K562 (cell line): ENCODE measurements around the gene WDR76. TPM values are rescaled to one million over a fixed set of nuclear protein-coding genes. Genes with fewer than 3 reads are reported as not detected.

Source experiments
- ARID1B ChIP-seq: fragments of 450-650 bp; IDR thresholded peaks from 2 replicates; pipeline ENCODE4 v1.6.1; 2016; ENCODE audit warnings: antibody characterized with exemption, mild to moderate bottlenecking, inconsistent platforms
- E2F8 ChIP-seq: fragments of 450-650 bp; IDR thresholded peaks from 2 replicates; pipeline ENCODE4 v1.7.1; 2018; ENCODE audit warnings: mild to moderate bottlenecking, low read depth; ENCODE audit not compliant: partially characterized antibody
- ELF1 ChIP-seq: fragments of 200-800 bp; sonication (Bioruptor generic); IDR thresholded peaks from 2 replicates; pipeline ENCODE4 v1.6.1; 2016; ENCODE audit warnings: missing genetic modification characterization, missing compliant biosample characterization
- FOXK2 ChIP-seq, 2 experiments: fragments of 450-650 bp; IDR thresholded peaks in 1 of 2; conservative IDR thresholded peaks in 1 of 2; 2 replicates each; pipeline ENCODE4 v1.6.1; 2016; ENCODE audit warnings: low read depth in 2 of 2, mild to moderate bottlenecking in 1 of 2
- HMG20A ChIP-seq: fragments of 450-650 bp; formaldehyde crosslinking; conservative IDR thresholded peaks from 2 replicates; pipeline ENCODE4 v1.4.0; 2020; ENCODE audit warnings: mild to moderate bottlenecking, mixed read lengths
- MAFF ChIP-seq: IDR thresholded peaks from 2 replicates; pipeline ENCODE4 v1.6.1; 2012; ENCODE audit warnings: low read length, improper control_type of control experiment
- MAFG ChIP-seq: fragments of 450-650 bp; conservative IDR thresholded peaks from 2 replicates; pipeline ENCODE4 v1.6.1; 2016; ENCODE audit warnings: missing genetic modification characterization, missing compliant biosample characterization
- MEF2D ChIP-seq: conservative IDR thresholded peaks from 2 replicates; pipeline ENCODE4 v1.6.1; 2016; ENCODE audit warnings: low read depth, missing genetic modification characterization, missing compliant biosample characterization
- NBN ChIP-seq: fragments of 450-650 bp; IDR thresholded peaks from 2 replicates; pipeline ENCODE4 v1.6.1; 2016; ENCODE audit warnings: low read depth, mild to moderate bottlenecking
- NFE2 ChIP-seq: IDR thresholded peaks from 2 replicates; pipeline ENCODE4 v1.6.1; 2014; ENCODE audit warnings: antibody characterized with exemption, low read depth
- NFE2L1 ChIP-seq: fragments of 450-650 bp; IDR thresholded peaks from 2 replicates; pipeline ENCODE4 v1.6.1; 2016; ENCODE audit warnings: missing genetic modification characterization, low read depth, mild to moderate bottlenecking, missing compliant biosample characterization, moderate library complexity, borderline replicate concordance
- PHB2 ChIP-seq: fragments of 450-650 bp; IDR thresholded peaks from 2 replicates; pipeline ENCODE4 v1.6.1; 2017; ENCODE audit warnings: low read depth
- YY1 ChIP-seq, 3 experiments: IDR thresholded peaks; 2 replicates each; pipeline ENCODE4 v1.6.1; 2011; ENCODE audit warnings: low read length in 2 of 3, mild to moderate bottlenecking in 2 of 3, moderate library complexity in 2 of 3, borderline replicate concordance in 1 of 3, control low read depth in 1 of 3, low read depth in 1 of 3; ENCODE audit not compliant: insufficient read depth in 3 of 3, insufficient replicate concordance in 2 of 3, control insufficient read depth in 1 of 3, insufficient read length in 1 of 3; ENCODE audit errors: extremely low read depth in 1 of 3
- ZNF592 ChIP-seq: fragments of 450-650 bp; IDR thresholded peaks from 2 replicates; pipeline ENCODE4 v1.6.1; 2017; ENCODE audit warnings: antibody characterized with exemption, mild to moderate bottlenecking
- polyA plus RNA-seq, 8 experiments: library from polyadenylated mRNA; depleted of rRNA in 4 of 8; stranded (reverse) in 5 of 8; unstranded in 3 of 8; fragments of >200 nt; fragmentation: Nextera tagmentation in 2 of 8; fragmentation: Illumina TruSeq in 1 of 8; extraction: Ambion mirVana in 2 of 8; extraction: Trizol in 1 of 8; gene quantifications; 2 replicates each; pipeline versions ENCODE4 v1.2.1 to v1.2.3, GENCODE V29; 2011 to 2014; ENCODE audit warnings: inconsistent platforms in 1 of 8, missing spikeins in 1 of 8
- total RNA-seq, 7 experiments: library from RNA; depleted of rRNA in 6 of 7; stranded (reverse); fragments of >200 nt in 6 of 7; fragmentation: Illumina TruSeq in 2 of 7; extraction: Trizol in 2 of 7; gene quantifications; 2 replicates each; pipeline versions ENCODE4 v1.2.1 to v1.2.3, GENCODE V29; 2011 to 2021; ENCODE audit warnings: low replicate concordance in 1 of 7
- TF ChIP-seq, protein P1 (sequence below): fragments of 450-650 bp; IDR thresholded peaks from 2 replicates; pipeline ENCODE4 v1.6.1; 2018; ENCODE audit warnings: mild to moderate bottlenecking, low read depth; ENCODE audit not compliant: partially characterized antibody
- TF ChIP-seq, protein P2 (sequence below): fragments of 450-650 bp; IDR thresholded peaks from 2 replicates; pipeline ENCODE4 v1.6.1; 2016; ENCODE audit warnings: antibody characterized with exemption

WDR76 gene
- total and polyA plus RNA-seq, 9 of the 15 experiments (the other 6 are each of a cell fraction or from before 2014, with no cell fraction given): 9.8 to 69.5 (median 44.4) TPM

GRCh38 chr15:43899928-43900327, 73.1 kb downstream of the WDR76 start (continued):
- TF ChIP-seq MEF2D (tag) (no peak), HMG20A (CRISPR knock-in tag) (no peak), NFE2 (peak; percentile 98), FOXK2 (conservative IDR thresholded peaks at IDR 0.05 in 1 of 2, IDR thresholded peaks at IDR 0.05 in 1 of 2; ENCODE audit: low read depth in 2 of 2) (peak; percentile 64 to 65; a peak in 3 of 4 replicates), NFE2L1 (tag) (peak; percentile 94), PHB2 (no peak), MAFF (peak; percentile 95), ZNF592 (peak; percentile 83), MAFG (peak; percentile 97), NBN (no peak), ELF1 (no peak), YY1 (IDR thresholded peaks at IDR 0.05; ENCODE audit: borderline replicate concordance in 1 of 3, control insufficient read depth in 1 of 3, extremely low read depth in 1 of 3, insufficient read depth in 3 of 3, insufficient read length in 1 of 3, insufficient replicate concordance in 2 of 3, low read depth in 1 of 3, low read length in 2 of 3) (no peak), ARID1B (peak; percentile 59), E2F8 (no peak)
- TF ChIP-seq, protein P1, sequence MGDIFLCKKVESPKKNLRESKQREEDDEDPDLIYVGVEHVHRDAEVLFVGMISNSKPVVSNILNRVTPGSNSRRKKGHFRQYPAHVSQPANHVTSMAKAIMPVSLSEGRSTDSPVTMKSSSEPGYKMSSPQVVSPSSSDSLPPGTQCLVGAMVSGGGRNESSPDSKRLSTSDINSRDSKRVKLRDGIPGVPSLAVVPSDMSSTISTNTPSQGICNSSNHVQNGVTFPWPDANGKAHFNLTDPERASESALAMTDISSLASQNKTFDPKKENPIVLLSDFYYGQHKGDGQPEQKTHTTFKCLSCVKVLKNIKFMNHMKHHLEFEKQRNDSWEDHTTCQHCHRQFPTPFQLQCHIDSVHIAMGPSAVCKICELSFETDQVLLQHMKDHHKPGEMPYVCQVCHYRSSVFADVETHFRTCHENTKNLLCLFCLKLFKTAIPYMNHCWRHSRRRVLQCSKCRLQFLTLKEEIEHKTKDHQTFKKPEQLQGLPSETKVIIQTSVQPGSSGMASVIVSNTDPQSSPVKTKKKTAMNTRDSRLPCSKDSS: no peak
- TF ChIP-seq, protein P2, sequence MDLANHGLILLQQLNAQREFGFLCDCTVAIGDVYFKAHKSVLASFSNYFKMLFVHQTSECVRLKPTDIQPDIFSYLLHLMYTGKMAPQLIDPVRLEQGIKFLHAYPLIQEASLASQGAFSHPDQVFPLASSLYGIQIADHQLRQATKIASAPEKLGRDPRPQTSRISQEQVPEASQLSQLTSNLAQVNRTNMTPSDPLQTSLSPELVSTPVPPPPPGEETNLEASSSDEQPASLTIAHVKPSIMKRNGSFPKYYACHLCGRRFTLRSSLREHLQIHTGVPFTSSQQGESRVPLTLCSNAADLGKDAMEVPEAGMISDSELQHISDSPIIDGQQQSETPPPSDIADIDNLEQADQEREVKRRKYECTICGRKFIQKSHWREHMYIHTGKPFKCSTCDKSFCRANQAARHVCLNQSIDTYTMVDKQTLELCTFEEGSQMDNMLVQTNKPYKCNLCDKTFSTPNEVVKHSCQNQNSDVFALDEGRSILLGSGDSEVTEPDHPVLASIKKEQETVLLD: no peak
